NB4 (cell line): ENCODE measurements around the gene KIF4A.
A peak's percentile ranks its signal among the peaks of the same experiment; 100 is the strongest.
"Not testable (repeated sequence)": the region's sequence is repeated elsewhere in the genome, so short reads cannot be mapped to it uniquely, and the experiment has no call there.

Experiments
- DNase-seq: peaks from one replicate; pipeline ENCODE4 v3.0.0; 2010; ENCODE audit warnings: low read depth
- H3K4me3 ChIP-seq: one replicate; pipeline ENCODE4 v1.5.1; 2011; ENCODE audit warnings: mild to moderate bottlenecking, low read depth, low read length, moderate library complexity
- MYC ChIP-seq: IDR thresholded peaks from 2 replicates; pipeline ENCODE4 v1.6.1; 2011; ENCODE audit warnings: low read depth, low read length
- POLR2A ChIP-seq: IDR thresholded peaks from 2 replicates; pipeline ENCODE4 v1.6.1; 2011; ENCODE audit warnings: mild to moderate bottlenecking; ENCODE audit not compliant: insufficient read length; ENCODE audit errors: extremely low read depth
- TF ChIP-seq, protein P1 (sequence below): IDR thresholded peaks from one replicate; pipeline ENCODE4 v1.5.1; 2012; ENCODE audit warnings: low read depth, low read length
- TF ChIP-seq, protein P2 (sequence below): IDR thresholded peaks from 2 replicates; pipeline ENCODE4 v1.6.1; 2011; ENCODE audit warnings: low read depth, low read length

KIF4A gene, protein sequence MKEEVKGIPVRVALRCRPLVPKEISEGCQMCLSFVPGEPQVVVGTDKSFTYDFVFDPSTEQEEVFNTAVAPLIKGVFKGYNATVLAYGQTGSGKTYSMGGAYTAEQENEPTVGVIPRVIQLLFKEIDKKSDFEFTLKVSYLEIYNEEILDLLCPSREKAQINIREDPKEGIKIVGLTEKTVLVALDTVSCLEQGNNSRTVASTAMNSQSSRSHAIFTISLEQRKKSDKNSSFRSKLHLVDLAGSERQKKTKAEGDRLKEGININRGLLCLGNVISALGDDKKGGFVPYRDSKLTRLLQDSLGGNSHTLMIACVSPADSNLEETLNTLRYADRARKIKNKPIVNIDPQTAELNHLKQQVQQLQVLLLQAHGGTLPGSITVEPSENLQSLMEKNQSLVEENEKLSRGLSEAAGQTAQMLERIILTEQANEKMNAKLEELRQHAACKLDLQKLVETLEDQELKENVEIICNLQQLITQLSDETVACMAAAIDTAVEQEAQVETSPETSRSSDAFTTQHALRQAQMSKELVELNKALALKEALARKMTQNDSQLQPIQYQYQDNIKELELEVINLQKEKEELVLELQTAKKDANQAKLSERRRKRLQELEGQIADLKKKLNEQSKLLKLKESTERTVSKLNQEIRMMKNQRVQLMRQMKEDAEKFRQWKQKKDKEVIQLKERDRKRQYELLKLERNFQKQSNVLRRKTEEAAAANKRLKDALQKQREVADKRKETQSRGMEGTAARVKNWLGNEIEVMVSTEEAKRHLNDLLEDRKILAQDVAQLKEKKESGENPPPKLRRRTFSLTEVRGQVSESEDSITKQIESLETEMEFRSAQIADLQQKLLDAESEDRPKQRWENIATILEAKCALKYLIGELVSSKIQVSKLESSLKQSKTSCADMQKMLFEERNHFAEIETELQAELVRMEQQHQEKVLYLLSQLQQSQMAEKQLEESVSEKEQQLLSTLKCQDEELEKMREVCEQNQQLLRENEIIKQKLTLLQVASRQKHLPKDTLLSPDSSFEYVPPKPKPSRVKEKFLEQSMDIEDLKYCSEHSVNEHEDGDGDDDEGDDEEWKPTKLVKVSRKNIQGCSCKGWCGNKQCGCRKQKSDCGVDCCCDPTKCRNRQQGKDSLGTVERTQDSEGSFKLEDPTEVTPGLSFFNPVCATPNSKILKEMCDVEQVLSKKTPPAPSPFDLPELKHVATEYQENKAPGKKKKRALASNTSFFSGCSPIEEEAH

DNA sequence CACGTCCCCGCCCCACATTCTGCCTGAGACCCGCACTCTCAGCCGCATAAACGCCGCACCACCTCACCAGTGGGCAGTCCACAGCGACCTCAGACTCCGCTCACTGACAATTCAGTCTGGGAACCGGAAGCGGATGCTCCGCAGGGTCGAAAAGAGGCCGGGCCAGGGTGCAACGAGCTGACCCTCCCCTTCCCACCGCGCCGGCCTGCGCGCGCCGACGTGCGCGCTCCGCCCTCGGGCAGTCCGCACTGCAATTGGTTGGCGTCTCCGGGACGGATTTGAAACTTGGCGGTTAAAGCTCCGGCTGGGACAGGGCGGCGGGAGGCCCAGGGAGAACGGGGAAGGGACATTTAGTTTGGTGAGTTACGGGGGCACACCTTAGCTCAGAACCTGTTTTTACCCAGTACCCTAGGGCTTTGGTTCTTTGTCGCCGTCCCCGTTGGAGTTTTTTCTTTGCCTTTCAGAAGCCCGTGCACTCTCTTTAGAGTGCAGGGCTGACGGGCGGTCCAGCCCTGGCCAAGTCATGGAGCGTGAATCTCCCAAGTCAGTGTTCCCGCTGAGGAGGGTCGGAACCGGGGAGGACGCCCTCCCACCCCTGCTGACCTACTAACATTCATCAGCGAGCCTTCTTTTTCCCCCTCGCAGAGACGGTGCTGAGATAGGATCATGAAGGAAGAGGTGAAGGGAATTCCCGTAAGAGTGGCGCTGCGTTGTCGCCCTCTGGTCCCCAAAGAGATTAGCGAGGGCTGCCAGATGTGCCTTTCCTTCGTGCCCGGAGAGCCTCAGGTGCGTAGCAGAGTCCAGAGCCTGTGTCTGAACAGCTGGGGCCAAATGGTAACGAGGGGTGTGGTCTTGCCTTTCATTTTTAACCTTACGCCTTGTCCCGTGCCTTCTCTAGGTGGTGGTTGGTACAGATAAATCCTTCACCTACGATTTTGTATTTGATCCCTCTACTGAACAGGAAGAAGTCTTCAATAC is at the start of gene KIF4A, which contains the start of gene PDZD11:
KIF4A (plus strand) TSS at position 312 of the 978 bp plus-strand sequence; CDS start at position 667, 355 bp downstream.
PDZD11 (minus strand) TSS at position 135 of the 978 bp plus-strand sequence. CDS start 586 bp downstream, outside the sequence.
- H3K4me3 ChIP-seq, result peak within 1 kb of the TSS; percentile 75
- peak; percentile 89 for DNase-seq
- TF ChIP-seq, protein P1, sequence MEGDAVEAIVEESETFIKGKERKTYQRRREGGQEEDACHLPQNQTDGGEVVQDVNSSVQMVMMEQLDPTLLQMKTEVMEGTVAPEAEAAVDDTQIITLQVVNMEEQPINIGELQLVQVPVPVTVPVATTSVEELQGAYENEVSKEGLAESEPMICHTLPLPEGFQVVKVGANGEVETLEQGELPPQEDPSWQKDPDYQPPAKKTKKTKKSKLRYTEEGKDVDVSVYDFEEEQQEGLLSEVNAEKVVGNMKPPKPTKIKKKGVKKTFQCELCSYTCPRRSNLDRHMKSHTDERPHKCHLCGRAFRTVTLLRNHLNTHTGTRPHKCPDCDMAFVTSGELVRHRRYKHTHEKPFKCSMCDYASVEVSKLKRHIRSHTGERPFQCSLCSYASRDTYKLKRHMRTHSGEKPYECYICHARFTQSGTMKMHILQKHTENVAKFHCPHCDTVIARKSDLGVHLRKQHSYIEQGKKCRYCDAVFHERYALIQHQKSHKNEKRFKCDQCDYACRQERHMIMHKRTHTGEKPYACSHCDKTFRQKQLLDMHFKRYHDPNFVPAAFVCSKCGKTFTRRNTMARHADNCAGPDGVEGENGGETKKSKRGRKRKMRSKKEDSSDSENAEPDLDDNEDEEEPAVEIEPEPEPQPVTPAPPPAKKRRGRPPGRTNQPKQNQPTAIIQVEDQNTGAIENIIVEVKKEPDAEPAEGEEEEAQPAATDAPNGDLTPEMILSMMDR, result no peak
- TF ChIP-seq MYC (no peak), POLR2A (peak; percentile 56)
- TF ChIP-seq, protein P2, sequence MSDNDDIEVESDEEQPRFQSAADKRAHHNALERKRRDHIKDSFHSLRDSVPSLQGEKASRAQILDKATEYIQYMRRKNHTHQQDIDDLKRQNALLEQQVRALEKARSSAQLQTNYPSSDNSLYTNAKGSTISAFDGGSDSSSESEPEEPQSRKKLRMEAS, result no peak

DNA sequence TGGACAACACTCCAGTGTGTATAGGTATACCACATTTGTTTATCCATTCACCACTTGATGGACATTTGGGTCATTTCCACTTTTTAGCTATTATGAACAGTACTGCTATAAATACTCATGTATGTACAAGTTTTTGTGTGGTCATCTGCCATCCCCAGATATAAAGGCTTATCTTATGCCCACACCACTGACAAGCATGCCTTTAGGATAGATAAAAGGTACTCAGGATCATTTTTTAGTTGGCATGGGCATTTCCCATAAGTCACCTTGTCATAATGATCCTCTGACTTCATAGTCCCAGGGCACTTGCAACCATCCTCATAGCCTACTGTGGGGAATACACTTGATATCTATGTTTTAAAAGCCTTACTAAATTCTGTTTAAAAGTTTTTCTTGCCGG is 49.2 kb upstream of the KIF4A start:
- no peak overlapping the region for H3K4me3 ChIP-seq
- TF ChIP-seq, protein P2, result no peak
- no peak for TF ChIP-seq MYC
- TF ChIP-seq, protein P1, result no peak
- TF ChIP-seq POLR2A, result no peak
- no peak for DNase-seq

DNA sequence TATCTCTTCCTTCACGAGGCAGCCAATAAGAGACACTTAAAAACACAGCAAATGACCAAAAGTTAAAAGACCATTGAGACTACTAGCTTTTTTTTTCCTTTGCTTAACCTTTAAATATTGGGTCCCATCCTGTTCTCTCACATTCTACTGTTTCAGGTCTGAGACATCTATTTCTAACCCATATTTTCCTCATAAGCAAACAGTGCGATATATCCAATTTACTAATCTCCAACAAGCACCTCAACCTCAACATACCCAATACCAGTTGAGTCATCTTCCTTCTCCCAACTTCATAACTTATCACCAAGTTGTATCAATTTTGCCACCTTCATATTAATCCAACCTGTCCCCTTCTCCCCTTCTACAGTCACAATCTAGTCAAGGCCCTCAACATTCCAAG is 48.4 kb upstream of the KIF4A start:
- TF ChIP-seq, protein P1, result no peak
- no peak for TF ChIP-seq MYC
- TF ChIP-seq POLR2A, result no peak
- no peak overlapping the region for H3K4me3 ChIP-seq

DNA sequence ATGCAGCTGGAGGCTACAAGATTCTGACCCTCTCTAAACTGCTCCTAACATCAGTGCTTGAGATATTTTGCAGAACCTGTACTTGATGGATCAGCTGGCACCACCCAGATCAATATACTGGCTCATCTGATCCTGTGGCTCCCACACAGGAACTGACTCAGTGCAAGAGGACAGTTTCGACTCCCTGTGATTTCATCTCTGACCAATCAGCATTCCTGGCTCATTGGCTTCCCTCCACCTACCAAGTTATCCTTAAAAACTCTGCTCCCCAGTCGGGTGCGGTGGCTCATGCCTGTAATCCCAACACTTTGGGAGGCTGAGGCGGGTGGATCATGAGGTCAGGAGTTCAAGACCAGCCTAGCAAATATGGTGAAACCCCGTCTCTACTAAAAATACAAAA is 46.3 kb upstream of the KIF4A start:
- not testable (repeated sequence) for DNase-seq, H3K4me3 ChIP-seq

More for the DNA sequence above, 48.4 kb upstream of the KIF4A start:
- DNase-seq, result no peak

DNA sequence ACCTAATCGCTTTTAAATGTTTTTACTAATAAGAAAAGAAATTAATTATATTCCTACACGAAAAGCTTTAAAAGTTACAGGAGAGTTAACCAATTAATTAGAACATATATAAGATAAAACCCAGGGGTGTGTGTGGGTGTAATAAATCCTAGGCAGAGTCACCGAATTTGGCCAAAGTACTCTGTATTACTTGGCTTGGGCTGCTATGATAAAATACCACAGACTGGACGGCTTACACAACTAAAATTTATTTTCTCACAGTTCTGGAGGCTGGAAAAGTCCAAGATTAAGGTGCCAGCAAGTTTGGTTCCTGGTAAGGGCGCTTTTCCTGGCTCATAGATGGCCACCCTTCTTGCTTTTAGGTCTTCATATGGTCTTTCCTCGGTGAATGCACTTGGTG is 45.0 kb upstream of the KIF4A start:
- TF ChIP-seq MYC (no peak), POLR2A (no peak)
- TF ChIP-seq, protein P2, result no peak
- TF ChIP-seq, protein P1, result no peak
- DNase-seq, result no peak

More for the DNA sequence above, 45.0 kb upstream of the KIF4A start:
- H3K4me3 ChIP-seq, result no peak overlapping the region
